DMS153 treated with DMSO at 0.1 percent for 48 hours (cell line): ENCODE measurements around the gene SYNE1.
"Not testable (repeated sequence)": the region's sequence is repeated elsewhere in the genome, so short reads cannot be mapped to it uniquely, and the experiment has no call there.

ENCODE experiments used
- DNase-seq: peaks from one replicate; lab custom pipeline; 2025; ENCODE audit not compliant: unreplicated experiment; lab: John Stamatoyannopoulos, UW

SYNE1 gene

DNA sequence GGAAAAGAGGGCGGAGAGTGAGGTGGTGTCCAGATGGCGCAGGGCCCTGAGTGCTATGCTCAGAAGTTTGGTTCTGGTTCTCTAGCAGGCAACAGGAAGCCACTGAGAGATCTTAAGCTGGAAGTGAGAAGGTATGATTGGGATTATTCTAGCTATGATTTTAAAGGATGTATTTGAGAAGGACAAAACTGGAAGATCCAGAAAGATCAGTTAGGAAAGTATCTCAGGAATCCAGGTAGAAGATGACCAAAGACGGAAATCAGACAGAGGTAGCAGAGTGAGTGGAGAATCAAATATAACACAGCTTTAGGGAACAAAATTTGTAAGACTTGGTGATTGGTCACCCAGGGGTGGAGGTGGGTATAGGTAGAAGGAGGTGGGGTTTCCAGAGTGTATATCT lies 5.8 kb downstream of the SYNE1 start:
- DNase-seq: no peak

GRCh38 chr6:152630832-152631231 lies 6.3 kb downstream of the SYNE1 start:
- no peak for DNase-seq

DNA sequence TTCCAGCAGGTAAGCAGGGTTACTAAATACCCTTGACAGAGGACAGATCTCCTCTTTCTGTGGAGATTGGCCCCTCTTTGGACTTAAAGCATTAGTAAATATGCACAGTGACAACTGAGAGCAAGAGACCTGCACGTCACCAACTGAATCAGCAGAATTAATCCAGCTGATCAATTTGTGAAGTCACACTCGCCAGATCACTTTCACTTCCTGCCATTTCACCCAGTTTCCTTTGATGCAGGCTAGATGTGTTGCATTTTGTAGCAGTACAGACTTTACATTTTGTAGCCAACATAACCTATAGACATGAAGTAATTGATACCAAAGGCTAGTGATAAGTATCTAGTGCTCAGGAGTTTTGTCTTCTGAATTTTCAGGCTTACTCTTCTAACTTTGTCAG lies 11.9 kb downstream of the SYNE1 start:
- DNase-seq: no peak

GRCh38 chr6:152614776-152615175 lies 22.4 kb downstream of the SYNE1 start:
- DNase-seq: not testable (repeated sequence)

GRCh38 chr6:152609125-152609670 lies 28.0 kb downstream of the SYNE1 start:
- no peak for DNase-seq

GRCh38 chr6:152605941-152606340 lies 31.2 kb downstream of the SYNE1 start:
- no peak for DNase-seq

DNA sequence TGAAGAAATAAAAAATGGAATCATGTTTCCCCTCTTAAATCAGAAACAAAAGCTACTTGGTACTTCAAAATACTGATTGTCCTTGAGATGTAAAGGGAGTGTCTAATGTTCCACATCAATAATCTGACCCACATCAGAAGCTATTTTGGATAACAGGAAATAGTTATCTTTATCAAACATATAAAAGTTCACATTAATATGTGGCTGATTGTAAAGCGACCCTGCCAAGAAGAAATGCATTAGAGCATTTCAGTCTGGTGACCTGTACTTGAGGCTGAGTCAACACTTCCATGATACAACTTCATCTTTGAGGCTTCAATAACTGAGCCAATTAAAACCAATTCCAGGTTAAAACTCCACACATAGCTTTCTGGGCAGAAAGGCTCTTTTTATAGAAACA lies 31.8 kb downstream of the SYNE1 start:
- no peak for DNase-seq

DNA sequence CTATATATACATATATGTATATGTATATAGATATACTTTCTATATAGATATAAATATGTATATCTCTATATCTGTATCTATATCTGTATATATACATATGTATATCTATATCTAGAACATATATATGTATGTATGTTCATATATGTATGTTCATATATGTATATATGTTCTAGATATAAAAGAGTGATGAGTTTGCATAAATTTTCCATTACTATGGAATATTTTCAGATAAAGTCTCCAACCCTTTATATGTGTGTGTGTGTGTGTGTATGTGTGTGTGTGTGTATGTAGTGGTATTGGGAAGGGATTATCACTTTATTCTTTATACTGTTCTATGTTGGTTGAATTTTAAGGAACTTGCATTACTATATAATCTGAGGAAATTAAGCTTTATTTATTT lies 33.3 kb downstream of the SYNE1 start:
- no peak for DNase-seq

DNA sequence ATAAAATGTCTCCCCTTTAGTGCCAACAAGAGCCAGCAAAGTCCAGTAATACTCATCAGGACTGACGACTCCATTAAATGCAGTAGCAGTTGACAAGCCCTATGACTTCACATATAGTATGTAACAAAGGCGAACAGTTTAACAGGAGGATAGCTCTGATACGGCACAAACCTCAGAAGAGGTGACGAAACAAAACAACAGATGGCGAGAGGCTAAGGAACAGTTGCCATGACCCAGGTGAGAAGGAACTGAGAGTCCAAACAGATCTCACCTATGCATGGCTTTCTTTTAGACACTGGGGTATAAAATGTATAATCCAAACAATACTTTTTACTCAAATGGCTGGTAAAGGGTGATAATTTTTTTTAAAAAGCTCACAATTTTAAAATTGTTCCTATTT lies 37.1 kb downstream of the SYNE1 start:
- DNase-seq: no peak

- no peak for DNase-seq
Measured at GRCh38 chr6:152598901-152599537, 38.1 kb downstream of the SYNE1 start.

DNA sequence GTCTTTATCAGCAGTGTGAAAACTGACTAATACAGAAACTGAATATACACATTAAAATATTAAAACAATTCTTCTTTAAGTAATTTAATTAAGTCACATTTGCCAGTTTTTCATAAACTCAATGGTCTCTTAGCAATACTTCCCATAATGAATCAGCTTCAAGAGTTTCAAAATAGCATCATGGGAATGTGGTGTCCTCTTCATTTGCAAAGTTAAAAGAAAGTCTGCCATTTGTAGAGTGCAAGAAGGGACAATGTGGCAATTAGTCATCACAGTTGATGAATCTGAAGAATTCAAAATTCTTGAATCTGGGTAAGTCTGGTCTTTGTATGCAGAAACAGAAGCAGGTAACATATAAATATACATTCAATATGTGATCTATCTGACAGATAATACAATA lies 38.7 kb downstream of the SYNE1 start:
- DNase-seq: no peak

DNA sequence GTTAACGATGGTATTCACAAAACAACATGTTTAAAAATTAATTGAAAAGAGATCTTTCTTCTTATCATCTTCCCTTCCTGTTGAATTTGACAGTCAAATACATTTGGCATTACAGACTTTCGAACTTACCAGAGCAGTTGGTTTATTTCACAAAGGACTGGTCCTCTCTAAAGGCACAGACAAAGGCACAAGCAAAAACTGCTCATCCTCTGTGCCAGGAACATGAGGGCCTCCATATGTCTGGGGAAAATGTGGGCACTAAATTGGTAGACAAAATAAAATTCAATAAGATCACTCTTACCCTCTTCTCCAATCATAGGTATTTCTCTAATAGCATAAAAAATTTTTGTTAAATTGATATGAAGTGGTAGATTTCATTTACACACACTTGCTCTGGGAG lies 40.4 kb downstream of the SYNE1 start:
- no peak for DNase-seq

- DNase-seq: no peak
Measured at GRCh38 chr6:152595499-152595898, 41.7 kb downstream of the SYNE1 start.

DNA sequence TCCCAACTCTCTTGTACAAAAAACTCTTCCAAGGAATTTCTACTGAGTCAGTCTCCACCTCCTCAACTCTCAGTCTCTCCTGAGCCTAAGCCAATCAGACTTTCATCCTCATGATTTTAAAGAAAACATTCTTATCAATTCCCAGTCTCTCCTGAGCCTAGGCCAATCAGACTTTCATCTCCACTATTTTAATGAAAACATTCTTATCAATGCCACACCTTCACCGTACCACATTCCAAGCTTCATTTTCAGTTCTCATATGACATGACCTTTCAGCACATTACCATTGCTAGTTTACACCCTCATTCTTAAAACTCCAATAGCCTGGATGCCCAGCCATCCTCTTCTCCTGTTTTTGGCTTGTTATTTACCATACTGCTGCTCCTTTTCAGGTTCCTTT lies 42.5 kb downstream of the SYNE1 start:
- no peak for DNase-seq

- no peak for DNase-seq
Measured at GRCh38 chr6:152588456-152588855, 48.7 kb downstream of the SYNE1 start.

- DNase-seq: no peak
Measured at GRCh38 chr6:152587473-152587872, 49.7 kb downstream of the SYNE1 start.

- DNase-seq: no peak
Measured at GRCh38 chr6:152585236-152585635, 51.9 kb downstream of the SYNE1 start.

GRCh38 chr6:152583888-152584287 lies 53.3 kb downstream of the SYNE1 start:
- no peak for DNase-seq

- DNase-seq: no peak
Measured at GRCh38 chr6:152576525-152576924, 60.6 kb downstream of the SYNE1 start.

- DNase-seq: no peak
Measured at GRCh38 chr6:152575621-152576150, 61.5 kb downstream of the SYNE1 start.

DNA sequence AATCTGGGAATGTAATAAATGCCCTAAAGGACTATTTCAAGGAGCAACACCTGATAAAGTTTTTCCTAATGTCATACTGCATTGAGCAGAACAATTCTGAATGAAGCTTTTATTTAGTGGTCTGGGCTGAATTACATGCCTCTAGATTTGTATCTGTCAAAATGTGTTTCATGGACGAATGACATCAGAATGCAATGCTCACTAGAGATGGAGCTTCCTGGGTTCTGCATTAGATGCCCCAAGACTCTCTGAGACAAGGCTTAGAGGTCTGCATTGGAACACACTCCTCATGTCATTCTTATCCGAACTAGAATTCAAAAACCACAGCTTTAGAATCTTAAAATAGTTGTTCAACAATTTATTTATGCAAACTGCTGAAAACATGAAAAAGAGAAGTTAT lies 62.0 kb downstream of the SYNE1 start:
- DNase-seq: no peak

DNA sequence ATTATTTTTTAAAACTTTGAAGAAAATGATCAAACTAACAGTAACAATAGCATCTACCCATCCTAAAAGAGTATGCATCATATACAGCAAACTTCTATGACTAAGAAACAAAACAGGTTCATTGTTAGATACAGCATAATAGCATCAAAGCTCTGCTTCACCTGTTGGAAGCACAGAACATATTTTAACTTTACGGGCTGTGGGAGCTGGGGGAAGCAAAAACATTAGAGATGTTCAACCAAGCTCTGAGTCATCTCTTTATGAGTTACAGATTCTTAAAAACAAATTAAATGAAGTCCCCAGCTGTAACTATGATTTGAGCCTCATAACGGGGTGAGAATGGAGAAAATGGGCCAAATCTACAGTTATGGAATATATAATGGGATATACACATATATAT lies 63.4 kb downstream of the SYNE1 start:
- DNase-seq: no peak
